Measurements from ENCODE around the gene RHAG.
"Not testable (repeated sequence)": the region's sequence is repeated elsewhere in the genome, so short reads cannot be mapped to it uniquely, and the experiment has no call there.

Gene RHAG

GRCh38 chr6:49636713-49637349 lies at the start of gene RHAG:
Gene RHAG, minus strand, starts transcription at chr6:49636839. Its CDS starts 27 bp downstream, at chr6:49636812.
- Mint-ChIP-seq H3K36me3 (no peaks in the 10 kb centered on the region), H3K4me1 (no peaks in the 10 kb centered on the region), H3K9me3 (peaks cover 2% of the 10 kb centered on the region), H3K27ac (no peak within 1 kb of the TSS), H3K4me3 (no peak within 1 kb of the TSS)
- DNase-seq (ENCODE audit: low spot score in 2 of 2) (no peak), ATAC-seq (no peak)

- H3K36me3 Mint-ChIP-seq: no peaks in the 10 kb centered on the region
- H3K4me1 Mint-ChIP-seq: no peaks in the 10 kb centered on the region
- H3K27ac Mint-ChIP-seq: no peak overlapping the region
- ATAC-seq (no peak), DNase-seq (ENCODE audit: low spot score in 2 of 2) (no peak)
- H3K4me3 Mint-ChIP-seq: no peak overlapping the region
- H3K9me3 Mint-ChIP-seq: peaks cover 7% of the 10 kb centered on the region
These were observed 40.1 kb upstream of the RHAG start for GRCh38 chr6:49676671-49677281.

DNA sequence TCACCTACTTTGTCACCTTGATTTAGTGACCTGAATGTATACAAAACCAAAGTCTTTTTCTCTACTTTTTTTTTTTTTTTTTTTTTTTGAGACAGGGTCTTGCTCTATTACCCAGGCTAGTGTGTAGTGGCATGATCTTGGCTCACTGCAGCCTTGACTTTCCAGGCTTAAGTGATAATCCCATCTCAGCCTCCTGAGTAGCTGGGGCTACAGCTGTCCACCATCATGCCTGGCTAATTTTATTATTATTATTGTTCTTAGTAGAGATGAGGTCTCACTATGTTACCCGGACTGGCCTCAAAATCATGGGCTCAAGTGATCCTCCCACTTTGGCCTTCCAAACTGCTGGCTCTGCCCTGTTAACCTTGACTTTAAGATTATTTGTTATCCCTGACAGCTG lies 39.2 kb upstream of the RHAG start:
- no peak overlapping the region for H3K27ac Mint-ChIP-seq
- no peak for DNase-seq (ENCODE audit: low spot score in 2 of 2)
- H3K9me3 Mint-ChIP-seq: peaks cover 6% of the 10 kb centered on the region
- ATAC-seq: no peak
- H3K4me1 Mint-ChIP-seq: no peaks in the 10 kb centered on the region
- no peaks in the 10 kb centered on the region for H3K36me3 Mint-ChIP-seq
- no peak overlapping the region for H3K4me3 Mint-ChIP-seq

DNA sequence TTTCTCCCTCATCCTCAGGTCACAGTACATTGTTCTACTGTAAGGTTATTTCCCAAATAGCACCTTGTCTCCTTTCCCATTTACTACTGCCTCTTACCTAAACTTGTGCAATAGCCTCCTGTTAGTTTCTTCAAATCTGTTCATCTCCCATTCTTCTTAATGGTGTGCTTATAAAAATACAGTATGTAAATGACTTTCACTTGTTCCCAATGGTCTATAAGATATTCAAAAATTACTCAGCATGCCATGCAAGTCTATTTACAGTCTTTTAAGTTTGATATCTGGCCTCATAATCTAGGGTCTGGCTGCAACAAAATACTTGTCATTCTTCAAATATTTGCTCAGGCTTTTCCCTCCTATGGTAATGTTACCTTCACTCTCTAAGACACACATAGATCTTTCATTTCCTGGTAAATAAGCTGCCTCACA lies 31.5 kb upstream of the RHAG start:
- Mint-ChIP-seq H3K4me3 (no peak overlapping the region), H3K36me3 (no peaks in the 10 kb centered on the region), H3K4me1 (no peaks in the 10 kb centered on the region), H3K9me3 (peaks cover 8% of the 10 kb centered on the region), H3K27ac (no peak overlapping the region)
- ATAC-seq: no peak
- DNase-seq (ENCODE audit: low spot score in 2 of 2): no peak

GRCh38 chr6:49666930-49667757 lies 30.5 kb upstream of the RHAG start:
- DNase-seq (ENCODE audit: low spot score in 2 of 2) (no peak), ATAC-seq (no peak)
- Mint-ChIP-seq H3K4me3 (no peak overlapping the region), H3K4me1 (no peaks in the 10 kb centered on the region), H3K27ac (no peak overlapping the region), H3K36me3 (no peaks in the 10 kb centered on the region), H3K9me3 (peaks cover 8% of the 10 kb centered on the region)

DNA sequence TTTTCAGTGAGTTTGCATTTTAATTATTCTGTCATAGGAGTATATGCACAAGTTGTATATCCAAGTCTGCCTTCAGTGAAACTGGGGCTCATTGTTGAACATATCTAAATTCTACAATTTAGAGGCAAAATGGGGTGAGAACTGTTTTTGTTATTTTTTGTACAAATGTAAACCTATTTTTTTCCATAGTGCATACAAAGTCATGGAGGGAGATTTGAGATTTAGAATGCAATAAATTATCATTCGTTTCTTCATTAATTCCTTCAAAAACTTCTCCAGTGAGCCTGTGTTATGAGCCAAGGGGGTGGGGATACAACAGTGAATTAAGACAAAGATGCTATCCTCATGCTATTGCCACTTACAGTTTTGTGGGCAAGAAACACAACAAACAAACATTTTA lies 29.8 kb upstream of the RHAG start:
- DNase-seq (ENCODE audit: low spot score in 2 of 2): no peak
- Mint-ChIP-seq H3K4me1 (no peaks in the 10 kb centered on the region), H3K4me3 (no peak overlapping the region), H3K36me3 (no peaks in the 10 kb centered on the region), H3K27ac (no peak overlapping the region), H3K9me3 (peaks cover 5% of the 10 kb centered on the region)
- ATAC-seq: no peak

GRCh38 chr6:49664817-49665216 lies 28.2 kb upstream of the RHAG start:
- H3K36me3 Mint-ChIP-seq: no peaks in the 10 kb centered on the region

DNA sequence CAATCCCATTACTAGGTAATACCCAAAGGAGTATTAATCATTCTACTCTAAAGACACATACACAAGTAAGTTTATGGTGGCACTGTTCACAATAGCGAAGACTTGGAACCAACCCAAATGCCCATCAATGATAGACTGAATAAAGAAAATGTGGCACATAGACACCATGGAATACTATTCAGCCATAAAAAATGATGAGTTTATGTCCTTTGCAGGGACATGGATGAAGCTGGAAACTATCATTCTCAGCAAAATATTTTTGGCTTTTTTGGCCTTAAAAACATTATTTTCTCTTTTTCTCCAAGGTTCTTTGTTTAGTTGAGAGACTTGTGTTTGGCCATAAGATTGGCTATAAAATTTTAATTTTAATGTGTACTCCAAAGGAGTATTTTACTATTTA lies 27.4 kb upstream of the RHAG start:
- not testable (repeated sequence) for H3K27ac Mint-ChIP-seq; ATAC-seq; H3K9me3 Mint-ChIP-seq; H3K4me1 Mint-ChIP-seq; H3K4me3 Mint-ChIP-seq; H3K36me3 Mint-ChIP-seq; DNase-seq (ENCODE audit: low spot score in 2 of 2)

More at GRCh38 chr6:49664817-49665216, 28.2 kb upstream of the RHAG start:
- ATAC-seq (no peak), DNase-seq (ENCODE audit: low spot score in 2 of 2) (no peak)
- no peak overlapping the region for H3K27ac Mint-ChIP-seq
- H3K4me1 Mint-ChIP-seq: no peaks in the 10 kb centered on the region
- peaks cover 5% of the 10 kb centered on the region for H3K9me3 Mint-ChIP-seq
- H3K4me3 Mint-ChIP-seq: no peak overlapping the region

GRCh38 chr6:49662892-49663261 lies 26.2 kb upstream of the RHAG start:
- Mint-ChIP-seq H3K9me3 (peaks cover 5% of the 10 kb centered on the region), H3K27ac (no peak overlapping the region), H3K4me1 (no peaks in the 10 kb centered on the region), H3K36me3 (no peaks in the 10 kb centered on the region), H3K4me3 (no peak overlapping the region)
- DNase-seq (ENCODE audit: low spot score in 2 of 2): no peak
- no peak for ATAC-seq

DNA sequence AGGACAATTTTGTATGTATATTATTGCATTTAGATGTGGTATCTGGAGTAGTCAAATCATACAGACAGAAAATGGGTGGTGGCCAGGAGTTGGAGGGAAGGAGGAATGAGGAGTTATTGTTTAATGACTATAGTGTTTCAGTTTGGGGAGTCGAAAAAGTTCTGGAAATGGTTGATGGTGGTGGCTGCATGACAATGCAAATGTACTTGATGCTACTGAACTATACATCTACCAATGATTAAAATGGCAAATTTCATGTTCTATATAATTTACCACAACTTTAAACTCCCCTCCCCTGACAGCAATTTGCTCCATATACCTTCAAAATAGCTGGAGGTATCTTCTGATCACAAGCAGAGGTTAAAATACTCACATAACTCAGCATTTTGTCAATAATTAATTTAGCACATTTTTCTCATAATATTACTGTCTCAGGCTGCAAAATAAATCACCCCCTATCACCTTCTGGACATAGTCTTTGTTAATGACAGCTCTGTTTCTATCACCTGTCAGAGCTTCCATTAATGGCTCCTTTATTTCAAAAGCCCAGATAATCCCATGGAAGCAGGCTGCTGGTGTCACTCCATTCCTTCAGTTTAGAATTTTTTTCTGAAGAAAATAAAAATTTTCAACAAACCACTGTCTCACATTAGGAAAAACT lies 25.7 kb upstream of the RHAG start:
- Mint-ChIP-seq H3K27ac (no peak overlapping the region), H3K4me3 (no peak overlapping the region), H3K36me3 (no peaks in the 10 kb centered on the region), H3K9me3 (peaks cover 5% of the 10 kb centered on the region), H3K4me1 (no peaks in the 10 kb centered on the region)
- no peak for DNase-seq (ENCODE audit: low spot score in 2 of 2)
- no peak for ATAC-seq

DNA sequence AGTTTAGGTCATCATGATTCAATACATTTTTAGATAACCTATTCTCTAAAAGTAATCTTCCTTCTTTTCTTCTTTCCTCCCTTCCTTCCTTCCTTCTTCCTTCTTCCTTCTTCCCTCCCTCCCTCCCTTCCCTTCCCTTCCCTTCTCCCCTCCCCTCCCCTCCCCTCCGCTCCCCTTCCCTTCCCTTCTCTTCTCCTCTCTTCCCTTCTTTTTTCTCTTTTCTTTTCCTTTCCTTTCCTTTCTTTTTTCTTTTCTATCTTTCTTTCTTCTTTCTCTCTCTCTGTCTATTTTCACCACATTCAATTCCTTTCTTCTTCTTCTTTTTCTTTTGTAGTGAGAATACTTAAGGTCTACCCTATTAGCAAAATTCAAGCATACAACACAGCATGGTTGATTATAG lies 17.3 kb upstream of the RHAG start:
- H3K9me3 Mint-ChIP-seq: peaks cover 6% of the 10 kb centered on the region
- no peaks in the 10 kb centered on the region for H3K4me1 Mint-ChIP-seq
- H3K36me3 Mint-ChIP-seq: no peaks in the 10 kb centered on the region

DNA sequence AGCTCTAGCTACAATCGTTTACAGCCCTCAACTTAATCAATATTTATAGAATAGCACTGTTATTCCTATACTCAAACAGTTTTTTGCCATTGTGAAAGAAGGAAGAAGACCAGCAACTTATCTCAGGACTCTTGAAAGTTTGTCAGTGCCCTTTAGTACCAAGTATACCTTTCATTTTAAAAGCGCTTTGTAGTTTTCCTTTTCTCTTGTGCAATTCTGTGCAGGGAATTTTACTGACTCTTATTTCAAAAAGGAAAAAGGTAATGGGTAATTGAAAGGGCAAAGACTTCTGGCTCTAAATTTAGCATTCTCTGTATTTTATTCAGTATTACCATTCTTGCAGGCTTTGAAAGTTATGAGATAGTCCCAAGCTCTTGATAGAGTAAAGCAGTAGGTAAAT lies 16.8 kb upstream of the RHAG start:
- DNase-seq (ENCODE audit: low spot score in 2 of 2) (no peak), ATAC-seq (no peak)
- Mint-ChIP-seq H3K4me1 (no peaks in the 10 kb centered on the region), H3K36me3 (no peaks in the 10 kb centered on the region), H3K4me3 (no peak overlapping the region), H3K27ac (no peak overlapping the region), H3K9me3 (peaks cover 6% of the 10 kb centered on the region)

More for the DNA sequence above, 17.3 kb upstream of the RHAG start:
- no peak overlapping the region for H3K27ac Mint-ChIP-seq
- DNase-seq (ENCODE audit: low spot score in 2 of 2) (no peak), ATAC-seq (no peak)
- H3K4me3 Mint-ChIP-seq: no peak overlapping the region

DNA sequence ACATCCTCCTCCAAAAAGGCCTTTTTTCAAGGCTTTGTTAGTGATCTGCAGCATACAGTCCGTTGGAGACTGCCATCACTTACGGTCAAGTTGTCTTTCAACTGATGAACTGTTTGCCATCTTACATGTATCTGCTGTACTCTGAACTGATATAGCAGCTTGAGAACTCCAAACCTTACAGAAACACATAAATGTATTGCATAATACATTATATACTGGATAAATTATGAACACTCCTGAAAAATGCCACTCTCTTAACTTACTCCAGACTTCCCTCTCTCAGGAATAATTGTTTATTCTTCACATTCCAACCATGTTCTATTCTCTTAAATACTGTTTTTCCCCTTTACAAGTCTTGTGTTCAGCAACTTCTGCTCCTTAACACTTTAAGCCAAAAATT lies 14.6 kb upstream of the RHAG start:
- H3K9me3 Mint-ChIP-seq: peaks cover 6% of the 10 kb centered on the region
- ATAC-seq (no peak), DNase-seq (ENCODE audit: low spot score in 2 of 2) (no peak)
- no peaks in the 10 kb centered on the region for H3K4me1 Mint-ChIP-seq
- H3K36me3 Mint-ChIP-seq: no peaks in the 10 kb centered on the region
- H3K4me3 Mint-ChIP-seq: no peak overlapping the region
- H3K27ac Mint-ChIP-seq: no peak overlapping the region

DNA sequence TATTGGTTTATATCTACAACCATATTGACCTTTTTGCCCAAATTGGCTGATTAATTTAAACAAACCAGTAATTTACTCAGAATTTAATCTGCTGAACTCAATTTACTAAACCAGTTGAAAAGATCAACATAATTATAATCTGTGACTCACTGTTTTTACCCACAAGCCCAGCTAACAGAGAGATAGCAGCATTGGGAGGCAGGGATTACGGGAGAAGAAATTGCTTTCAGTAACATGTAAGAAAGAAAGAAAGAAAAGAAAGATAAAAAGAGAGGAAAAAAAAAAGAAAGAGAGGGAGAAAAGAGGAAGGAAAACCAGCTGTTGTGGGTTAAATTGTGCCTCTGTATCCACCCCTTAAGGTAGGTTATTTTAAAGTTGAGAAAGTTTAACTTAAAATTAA lies 13.3 kb upstream of the RHAG start:
- no peak for ATAC-seq
- no peaks in the 10 kb centered on the region for H3K4me1 Mint-ChIP-seq
- DNase-seq (ENCODE audit: low spot score in 2 of 2): no peak
- peaks cover 6% of the 10 kb centered on the region for H3K9me3 Mint-ChIP-seq
- no peak overlapping the region for H3K4me3 Mint-ChIP-seq
- H3K36me3 Mint-ChIP-seq: no peaks in the 10 kb centered on the region
- H3K27ac Mint-ChIP-seq: no peak overlapping the region

DNA sequence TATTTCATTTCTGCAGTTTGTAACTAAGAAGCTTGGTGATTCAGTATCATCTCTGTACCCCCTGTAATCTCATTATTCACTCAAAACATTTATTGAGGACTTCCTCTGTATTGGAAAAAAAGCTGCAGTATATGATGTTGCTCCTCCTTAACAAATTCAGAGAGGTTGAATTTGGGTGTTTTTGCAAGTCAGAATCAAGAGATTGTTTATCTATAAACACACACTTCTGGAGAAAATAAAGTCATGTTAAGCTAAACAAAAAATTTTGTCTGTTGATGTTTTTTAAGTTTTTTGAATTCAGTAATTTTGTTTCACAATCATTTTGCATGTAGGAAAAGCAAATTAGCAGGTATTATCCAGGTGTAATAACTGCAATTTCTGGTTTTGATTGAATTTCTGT lies 11.4 kb upstream of the RHAG start:
- no peak overlapping the region for H3K27ac Mint-ChIP-seq
- H3K9me3 Mint-ChIP-seq: no peaks in the 10 kb centered on the region
- H3K4me3 Mint-ChIP-seq: no peak overlapping the region
- no peak for DNase-seq (ENCODE audit: low spot score in 2 of 2)
- no peak for ATAC-seq
- H3K4me1 Mint-ChIP-seq: no peaks in the 10 kb centered on the region
- H3K36me3 Mint-ChIP-seq: no peaks in the 10 kb centered on the region
